K562 (cell line): ENCODE measurements around the gene MDH2. TPM values are rescaled to one million over a fixed set of nuclear protein-coding genes. Genes with fewer than 3 reads are reported as not detected.
A peak's percentile ranks its signal among the peaks of the same experiment; 100 is the strongest.

Source experiments
- CGGBP1 ChIP-seq: fragments of 250-450 bp; sonication (Bioruptor Pico); IDR thresholded peaks from 2 replicates; pipeline ENCODE4 v1.9.0; 2021; ENCODE audit warnings: mild to moderate bottlenecking
- CSDE1 ChIP-seq, 2 experiments: fragments of 450-650 bp; IDR thresholded peaks; 2 replicates each; pipeline ENCODE4 v1.6.1; 2016; ENCODE audit warnings: mild to moderate bottlenecking in 1 of 2
- DDX20 ChIP-seq: fragments of 450-650 bp; IDR thresholded peaks from 2 replicates; pipeline ENCODE4 v1.6.1; 2016; ENCODE audit warnings: missing genetic modification characterization, low read depth, mild to moderate bottlenecking, missing compliant biosample characterization, moderate library complexity
- EP400 ChIP-seq: fragments of 450-650 bp; IDR thresholded peaks from 2 replicates; pipeline ENCODE4 v1.6.1; 2017; ENCODE audit warnings: antibody characterized with exemption, mild to moderate bottlenecking, moderate library complexity
- GATAD2A ChIP-seq: fragments of 450-650 bp; IDR thresholded peaks from 2 replicates; pipeline ENCODE4 v1.6.1; 2017
- HNRNPUL1 ChIP-seq: fragments of 200-400 bp; formaldehyde crosslinking; IDR thresholded peaks from 2 replicates; pipeline ENCODE4 v1.6.1; 2017; ENCODE audit warnings: low read length
- KLF6 ChIP-seq: fragments of 250-450 bp; sonication (Bioruptor Pico); IDR thresholded peaks from 2 replicates; pipeline ENCODE4 v1.4.0; 2020; ENCODE audit warnings: mild to moderate bottlenecking, moderate library complexity, borderline replicate concordance
- LEF1 ChIP-seq: fragments of 450-650 bp; IDR thresholded peaks from 2 replicates; pipeline ENCODE4 v1.6.1; 2016; ENCODE audit warnings: mild to moderate bottlenecking
- MAFK ChIP-seq: IDR thresholded peaks from 2 replicates; pipeline ENCODE4 v1.6.1; 2011; ENCODE audit warnings: low read length, improper control_type of control experiment
- NFATC3 ChIP-seq: fragments of 450-650 bp; IDR thresholded peaks from 2 replicates; pipeline ENCODE4 v1.6.1; 2017; ENCODE audit warnings: mild to moderate bottlenecking
- NFIX ChIP-seq: fragments of 250-450 bp; sonication (Bioruptor Pico); IDR thresholded peaks from 2 replicates; pipeline ENCODE4 v1.4.0; 2020; ENCODE audit warnings: low read depth, mild to moderate bottlenecking, moderate library complexity
- NFYB ChIP-seq: IDR thresholded peaks from 2 replicates; pipeline ENCODE4 v1.6.1; 2011; ENCODE audit warnings: mild to moderate bottlenecking, moderate library complexity; ENCODE audit not compliant: insufficient read length; ENCODE audit errors: extremely low read depth
- PATZ1 ChIP-seq: fragments of 250-450 bp; sonication (Bioruptor Pico); IDR thresholded peaks from 2 replicates; pipeline ENCODE4 v1.5.0; 2020; ENCODE audit warnings: mild to moderate bottlenecking, borderline replicate concordance
- POLR3G ChIP-seq: IDR thresholded peaks from 2 replicates; pipeline ENCODE4 v1.6.1; 2011; ENCODE audit not compliant: insufficient read length, insufficient replicate concordance; ENCODE audit errors: extremely low read depth
- RBFOX2 ChIP-seq: fragments of 200-400 bp; formaldehyde crosslinking; IDR thresholded peaks from 2 replicates; pipeline ENCODE4 v1.6.1; 2017; ENCODE audit warnings: low read depth, mild to moderate bottlenecking, low read length, moderate library complexity
- RBM25 ChIP-seq: fragments of 200-400 bp; formaldehyde crosslinking; IDR thresholded peaks from 2 replicates; pipeline ENCODE4 v1.6.1; 2018; ENCODE audit warnings: low read length, low read depth, moderate library complexity; ENCODE audit not compliant: severe bottlenecking
- SAP30 ChIP-seq: fragments of 200-600 bp; sonication (generic); IDR thresholded peaks from 2 replicates; pipeline ENCODE4 v1.6.1; 2012; ENCODE audit warnings: borderline replicate concordance, low read depth, mild to moderate bottlenecking, moderate library complexity, low read length, control low read depth, inconsistent platforms; ENCODE audit not compliant: insufficient read depth, poor library complexity, severe bottlenecking
- SOX6 ChIP-seq: fragments of 450-650 bp; IDR thresholded peaks from 2 replicates; pipeline ENCODE4 v1.6.1; 2014; ENCODE audit warnings: mild to moderate bottlenecking
- TBL1XR1 ChIP-seq, 2 experiments: IDR thresholded peaks; 2 replicates each; pipeline ENCODE4 v1.6.1; 2012; ENCODE audit warnings: improper control_type of control experiment in 2 of 2, low read length in 2 of 2, mild to moderate bottlenecking in 1 of 2
- TCFL5 ChIP-seq: fragments of 250-450 bp; sonication (Bioruptor Pico); conservative IDR thresholded peaks from 2 replicates; pipeline ENCODE4 v1.6.1; 2021; ENCODE audit warnings: mild to moderate bottlenecking, moderate library complexity, matching md5 sums
- YBX1 ChIP-seq: fragments of 450-650 bp; IDR thresholded peaks from 2 replicates; pipeline ENCODE4 v1.7.1; 2016; ENCODE audit warnings: mild to moderate bottlenecking
- ZC3H8 ChIP-seq: fragments of 450-650 bp; IDR thresholded peaks from 2 replicates; pipeline ENCODE4 v1.6.1; 2017
- ZNF408 ChIP-seq: fragments of 250-450 bp; sonication (Bioruptor Pico); IDR thresholded peaks from 2 replicates; pipeline ENCODE4 v1.4.0; 2020; ENCODE audit warnings: low read depth, mild to moderate bottlenecking, moderate library complexity
- ZNF551 ChIP-seq: fragments of 250-450 bp; sonication (Bioruptor Pico); IDR thresholded peaks from 2 replicates; pipeline ENCODE4 v1.5.0; 2021; ENCODE audit warnings: mild to moderate bottlenecking, moderate library complexity
- polyA plus RNA-seq, 8 experiments: library from polyadenylated mRNA; depleted of rRNA in 4 of 8; stranded (reverse) in 5 of 8; unstranded in 3 of 8; fragments of >200 nt; fragmentation: Nextera tagmentation in 2 of 8; fragmentation: Illumina TruSeq in 1 of 8; extraction: Ambion mirVana in 2 of 8; extraction: Trizol in 1 of 8; gene quantifications; 2 replicates each; pipeline versions ENCODE4 v1.2.1 to v1.2.3, GENCODE V29; 2011 to 2014; ENCODE audit warnings: inconsistent platforms in 1 of 8, missing spikeins in 1 of 8
- total RNA-seq, 7 experiments: library from RNA; depleted of rRNA in 6 of 7; stranded (reverse); fragments of >200 nt in 6 of 7; fragmentation: Illumina TruSeq in 2 of 7; extraction: Trizol in 2 of 7; gene quantifications; 2 replicates each; pipeline versions ENCODE4 v1.2.1 to v1.2.3, GENCODE V29; 2011 to 2021; ENCODE audit warnings: low replicate concordance in 1 of 7
- TF ChIP-seq, protein P1 (sequence below): fragments of 200-800 bp; sonication (Bioruptor generic); IDR thresholded peaks from 2 replicates; pipeline ENCODE4 v1.6.1; 2017; ENCODE audit warnings: missing genetic modification characterization, missing compliant biosample characterization

The MDH2 gene
- total and polyA plus RNA-seq, 9 of the 15 experiments (the other 6 are each of a cell fraction or from before 2014, with no cell fraction given): 106 to 701 (median 242) TPM

DNA sequence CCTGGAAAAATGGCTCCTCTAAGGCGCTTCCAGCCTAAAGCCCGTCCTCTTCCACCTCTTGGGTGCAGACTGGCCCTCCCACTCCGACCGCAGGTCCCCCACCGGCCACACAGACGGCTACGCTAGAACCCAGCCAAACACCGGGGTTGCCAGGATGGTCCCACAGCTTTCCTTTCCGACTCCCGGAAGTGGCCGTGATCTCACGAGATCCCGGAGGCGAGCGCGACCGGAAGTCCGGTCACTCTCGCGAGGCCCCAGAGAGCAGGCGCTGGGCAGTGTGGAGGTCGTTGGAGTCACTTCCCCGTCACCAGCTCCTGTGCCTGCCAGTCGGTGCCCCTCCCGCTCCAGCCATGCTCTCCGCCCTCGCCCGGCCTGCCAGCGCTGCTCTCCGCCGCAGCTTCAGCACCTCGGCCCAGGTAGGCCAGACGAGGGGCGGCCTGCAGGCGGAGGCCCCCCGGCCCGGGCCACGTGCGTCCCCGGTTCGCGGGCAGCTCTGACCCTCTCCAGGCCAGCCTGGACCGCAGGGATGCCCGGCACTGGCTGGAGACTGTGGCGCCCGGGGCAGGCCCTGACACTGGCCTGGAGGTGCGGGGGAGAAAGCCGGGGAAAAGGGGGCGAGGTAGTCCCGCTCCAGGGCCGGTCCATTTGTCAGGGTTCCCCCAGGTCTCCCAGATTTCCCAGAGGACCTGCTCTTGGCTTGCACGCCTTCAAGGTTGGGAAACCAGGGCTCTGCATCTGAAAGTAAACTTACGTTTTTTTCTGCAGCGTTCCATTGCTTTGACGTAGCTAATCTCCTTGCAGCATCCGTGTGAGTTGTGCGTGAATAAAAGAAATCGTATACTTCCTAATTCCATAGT is at the start of gene MDH2, which contains the start of gene STYXL1 (continued):
- TF ChIP-seq TBL1XR1 (IDR thresholded peaks at IDR 0.05; ENCODE audit: low read length in 2 of 2) (peak in 1 of 2 experiments; percentile 21; a peak in 3 of 4 replicates), EP400 (peak; percentile 100), PATZ1 (CRISPR knock-in tag) (0 out of 2 replicates have a peak, but pooled peaks have one; percentile 40), NFYB (no peak), HNRNPUL1 (no peak), ZNF551 (no peak), CGGBP1 (peak; percentile 55; the same call in 1 of the 2 replicates), YBX1 (no peak), LEF1 (no peak), NFATC3 (no peak), TCFL5 (CRISPR knock-in tag) (no peak), GATAD2A (no peak), NFIX (CRISPR knock-in tag) (no peak), RBFOX2 (peak; percentile 100), ZNF408 (CRISPR knock-in tag) (no peak), DDX20 (tag) (no peak), ZC3H8 (no peak), RBM25 (peak; percentile 92), POLR3G (no peak), SAP30 (peak; percentile 94), SOX6 (0 out of 2 replicates have a peak, but pooled peaks have one; percentile 14), MAFK (no peak), CSDE1 (IDR thresholded peaks at IDR 0.05) (peak in 1 of 2 experiments; percentile 36; a peak in 1 of 4 replicates), KLF6 (CRISPR knock-in tag) (no peak; the same call in 1 of the 2 replicates)
- TF ChIP-seq, protein P1, sequence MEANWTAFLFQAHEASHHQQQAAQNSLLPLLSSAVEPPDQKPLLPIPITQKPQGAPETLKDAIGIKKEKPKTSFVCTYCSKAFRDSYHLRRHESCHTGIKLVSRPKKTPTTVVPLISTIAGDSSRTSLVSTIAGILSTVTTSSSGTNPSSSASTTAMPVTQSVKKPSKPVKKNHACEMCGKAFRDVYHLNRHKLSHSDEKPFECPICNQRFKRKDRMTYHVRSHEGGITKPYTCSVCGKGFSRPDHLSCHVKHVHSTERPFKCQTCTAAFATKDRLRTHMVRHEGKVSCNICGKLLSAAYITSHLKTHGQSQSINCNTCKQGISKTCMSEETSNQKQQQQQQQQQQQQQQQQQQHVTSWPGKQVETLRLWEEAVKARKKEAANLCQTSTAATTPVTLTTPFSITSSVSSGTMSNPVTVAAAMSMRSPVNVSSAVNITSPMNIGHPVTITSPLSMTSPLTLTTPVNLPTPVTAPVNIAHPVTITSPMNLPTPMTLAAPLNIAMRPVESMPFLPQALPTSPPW (CRISPR knock-in tag): peak; percentile 71
